GM12874 (cell line): Measurements from ENCODE around the gene TMED3.

Experiments
- CTCF ChIP-seq: IDR thresholded peaks from 2 replicates; pipeline ENCODE4 v1.5.1; 2011; ENCODE audit warnings: low read depth, mild to moderate bottlenecking, control low read depth, low read length, moderate library complexity; ENCODE audit not compliant: insufficient read depth

TMED3 gene

GRCh38 chr15:79308874-79309273 is 2.0 kb upstream of the TMED3 start:
- no peak for TF ChIP-seq CTCF

- no peak for TF ChIP-seq CTCF
These were observed 314 bp upstream of the TMED3 start for GRCh38 chr15:79310612-79310984.

- no peak for TF ChIP-seq CTCF
These were observed 1.1 kb downstream of the TMED3 start for GRCh38 chr15:79311901-79312553.

GRCh38 chr15:79314186-79314585 is 3.3 kb downstream of the TMED3 start:
- no peak for TF ChIP-seq CTCF

GRCh38 chr15:79314811-79315210 is 3.9 kb downstream of the TMED3 start:
- TF ChIP-seq CTCF = no peak

- TF ChIP-seq CTCF = no peak
These were observed 4.9 kb downstream of the TMED3 start for GRCh38 chr15:79315623-79316328.

- no peak for TF ChIP-seq CTCF
These were observed 6.0 kb downstream of the TMED3 start for GRCh38 chr15:79316864-79317263.
